Mucosa of descending colon (tissue), 3 donors: Measurements from ENCODE around the gene MINAR2. TPM values are rescaled to one million over a fixed set of nuclear protein-coding genes. Genes with fewer than 3 reads are reported as not detected.

Source experiments
- ATAC-seq: fragments of 200-7000 bp; cut with Tn5 transposase; one replicate; pipeline ENCODE4 v1.9.1; 2020; ENCODE audit warnings: mild to moderate bottlenecking, moderate library complexity
- DNase-seq, 3 donors: peaks; one replicate each; pipeline ENCODE4 v3.0.0-alpha.2; 2020
- H3K36me3 ChIP-seq: fragments of 200-600 bp; one replicate; pipeline ENCODE4 v1.8.0; 2021; ENCODE audit warnings: low read depth, mild to moderate bottlenecking
- H3K4me1 ChIP-seq: fragments of 200-600 bp; one replicate; pipeline ENCODE4 v1.8.0; 2021; ENCODE audit warnings: low read depth, mild to moderate bottlenecking
- H3K4me3 ChIP-seq: fragments of 200-600 bp; one replicate; pipeline ENCODE4 v1.8.0; 2021; ENCODE audit warnings: mild to moderate bottlenecking
- H3K9me3 ChIP-seq: fragments of 200-600 bp; one replicate; pipeline ENCODE4 v1.8.0; 2021; ENCODE audit warnings: mild to moderate bottlenecking
- CTCF ChIP-seq: fragments of 200-600 bp; IDR thresholded peaks from one replicate; pipeline ENCODE4 v1.8.0; 2022; ENCODE audit warnings: antibody characterized with exemption, mild to moderate bottlenecking
- intact Hi-C, 2 donors: fragments of 100-400 bp; cut with DNase I in 1 of 2; cut with micrococcal nuclease in 1 of 2; formaldehyde crosslinking; loops; one replicate each; pipeline versions ENCODE4 v1.11.0 to v1.11.1; 2022; cut with DNase I, micrococcal nuclease
- total RNA-seq, 3 donors: library from RNA; stranded (reverse); fragmentation: NEBNext Ultra II Directional in 2 of 3; extraction: Animal tissue kit (Norgen Biotek cat#: 25700) in 2 of 3; gene quantifications; one replicate each; pipeline versions ENCODE4 v1.2.1 to v1.2.4, GENCODE V29; 2021 to 2023
- donor health status: DM: no; HTN: no; CAD: no; lungs with moderate emphysema.
- donor health status: DM: no; HTN: no; CAD: no.
- donor health status: DM: no; HTN: yes; CAD: no.

Gene MINAR2
- total RNA-seq, 3 donors from 2014 or later: not detected

- no peaks in the 10 kb centered on the region for H3K4me1 ChIP-seq
- ATAC-seq: no peak
- no peak overlapping the region for H3K4me3 ChIP-seq
- DNase-seq: no peak
- no peaks in the 10 kb centered on the region for H3K36me3 ChIP-seq
- intact Hi-C loops: no loop called here
- TF ChIP-seq CTCF: no peak
- H3K9me3 ChIP-seq: no peaks in the 10 kb centered on the region
These were observed 29.3 kb upstream of the MINAR2 start for GRCh38 chr5:129718471-129719090.

- TF ChIP-seq CTCF: no peak
- Histone ChIP-seq H3K9me3 (no peaks in the 10 kb centered on the region), H3K4me1 (no peaks in the 10 kb centered on the region), H3K36me3 (no peaks in the 10 kb centered on the region), H3K4me3 (no peak overlapping the region)
- DNase-seq (no peak), ATAC-seq (no peak)
- intact Hi-C loops: no loop called here
These were observed 23.7 kb upstream of the MINAR2 start for GRCh38 chr5:129724222-129724621.

- ATAC-seq (no peak), DNase-seq (no peak)
- Histone ChIP-seq H3K9me3 (no peaks in the 10 kb centered on the region), H3K4me1 (no peaks in the 10 kb centered on the region), H3K36me3 (no peaks in the 10 kb centered on the region), H3K4me3 (no peak overlapping the region)
- TF ChIP-seq CTCF: no peak
- intact Hi-C loops: no loop called here
These were observed 23.2 kb upstream of the MINAR2 start for GRCh38 chr5:129724647-129725046.

GRCh38 chr5:129739773-129740172 lies 8.1 kb upstream of the MINAR2 start:
- no peak for TF ChIP-seq CTCF
- intact Hi-C loops: no loop called here
- no peaks in the 10 kb centered on the region for H3K36me3 ChIP-seq
- no peak for DNase-seq
- H3K4me3 ChIP-seq: no peak overlapping the region
- H3K4me1 ChIP-seq: no peaks in the 10 kb centered on the region
- no peak for ATAC-seq
- H3K9me3 ChIP-seq: no peaks in the 10 kb centered on the region

- H3K4me3 ChIP-seq: no peak overlapping the region
- intact Hi-C loops: no loop called here
- no peak for DNase-seq
- no peaks in the 10 kb centered on the region for H3K4me1 ChIP-seq
- no peaks in the 10 kb centered on the region for H3K36me3 ChIP-seq
- no peak for TF ChIP-seq CTCF
- H3K9me3 ChIP-seq: no peaks in the 10 kb centered on the region
- ATAC-seq: no peak
These were observed 4.2 kb upstream of the MINAR2 start for GRCh38 chr5:129743541-129744187.
